GM12873 (cell line): ENCODE data around the gene C9orf72.
A peak's percentile ranks its signal among the peaks of the same experiment; 100 is the strongest.

Source experiments
- TF ChIP-seq, protein P1 (sequence below): IDR thresholded peaks from 2 replicates; pipeline ENCODE4 v1.5.1; 2012; ENCODE audit warnings: low read depth, mild to moderate bottlenecking, moderate library complexity, low read length, control low read depth; ENCODE audit not compliant: insufficient read depth; ENCODE audit errors: missing control alignments

The C9orf72 gene

DNA sequence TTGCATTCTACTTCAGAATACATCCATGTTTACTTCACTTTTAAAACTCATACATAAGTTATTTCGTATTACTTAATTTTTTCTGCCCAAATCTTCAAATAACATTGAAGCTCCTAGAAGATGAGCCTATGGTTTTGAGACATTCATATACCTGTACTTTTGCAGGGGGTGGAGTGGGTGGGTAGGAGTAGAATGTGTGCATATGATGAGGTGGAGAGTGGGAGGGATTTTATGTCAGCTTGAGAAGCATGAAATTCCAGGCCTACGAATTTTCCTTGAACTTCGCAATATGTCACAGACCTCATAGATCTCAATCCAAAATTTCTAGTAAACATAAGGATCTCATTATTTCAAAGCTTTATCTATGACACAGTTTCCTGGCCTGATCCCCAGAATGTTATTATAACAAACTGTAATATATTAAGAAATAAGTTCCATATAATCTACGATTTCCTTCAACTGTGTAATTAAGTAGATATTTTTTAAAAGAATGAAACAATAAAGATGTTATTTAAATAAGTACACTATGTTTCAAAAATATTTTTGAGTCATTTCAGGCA, 24.0 kb downstream of the C9orf72 start:
- TF ChIP-seq, protein P1, sequence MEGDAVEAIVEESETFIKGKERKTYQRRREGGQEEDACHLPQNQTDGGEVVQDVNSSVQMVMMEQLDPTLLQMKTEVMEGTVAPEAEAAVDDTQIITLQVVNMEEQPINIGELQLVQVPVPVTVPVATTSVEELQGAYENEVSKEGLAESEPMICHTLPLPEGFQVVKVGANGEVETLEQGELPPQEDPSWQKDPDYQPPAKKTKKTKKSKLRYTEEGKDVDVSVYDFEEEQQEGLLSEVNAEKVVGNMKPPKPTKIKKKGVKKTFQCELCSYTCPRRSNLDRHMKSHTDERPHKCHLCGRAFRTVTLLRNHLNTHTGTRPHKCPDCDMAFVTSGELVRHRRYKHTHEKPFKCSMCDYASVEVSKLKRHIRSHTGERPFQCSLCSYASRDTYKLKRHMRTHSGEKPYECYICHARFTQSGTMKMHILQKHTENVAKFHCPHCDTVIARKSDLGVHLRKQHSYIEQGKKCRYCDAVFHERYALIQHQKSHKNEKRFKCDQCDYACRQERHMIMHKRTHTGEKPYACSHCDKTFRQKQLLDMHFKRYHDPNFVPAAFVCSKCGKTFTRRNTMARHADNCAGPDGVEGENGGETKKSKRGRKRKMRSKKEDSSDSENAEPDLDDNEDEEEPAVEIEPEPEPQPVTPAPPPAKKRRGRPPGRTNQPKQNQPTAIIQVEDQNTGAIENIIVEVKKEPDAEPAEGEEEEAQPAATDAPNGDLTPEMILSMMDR: no peak

- TF ChIP-seq, protein P1: peak; percentile 30
Observed at GRCh38 chr9:27548055-27548741, 25.1 kb downstream of the C9orf72 start.

GRCh38 chr9:27545471-27545870, 27.8 kb downstream of the C9orf72 start:
- TF ChIP-seq, protein P1: no peak

DNA sequence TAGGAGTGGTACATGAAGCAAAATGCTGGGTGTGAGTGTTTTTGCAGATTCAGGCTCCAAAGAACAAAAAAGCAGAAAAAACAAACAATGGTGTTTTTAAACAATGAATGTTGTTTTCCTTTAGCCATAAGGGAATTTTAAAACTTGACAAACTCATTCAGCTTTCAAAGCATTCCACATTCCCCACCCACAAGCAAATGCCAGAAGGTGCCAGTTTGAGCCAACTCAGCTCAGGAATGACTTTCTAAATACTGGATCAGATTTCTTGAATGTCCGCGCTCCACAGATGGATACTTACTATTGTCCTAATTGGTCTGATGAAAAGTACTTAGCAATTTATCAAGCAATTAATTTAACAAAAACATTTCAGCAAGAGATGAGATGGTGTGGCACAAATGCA, 30.8 kb downstream of the C9orf72 start:
- TF ChIP-seq, protein P1: no peak

- TF ChIP-seq, protein P1: no peak
Observed at GRCh38 chr9:27541740-27542139, 31.5 kb downstream of the C9orf72 start.

- TF ChIP-seq, protein P1: no peak
Observed at GRCh38 chr9:27540502-27540901, 32.8 kb downstream of the C9orf72 start.

GRCh38 chr9:27539479-27540441, 33.5 kb downstream of the C9orf72 start:
- TF ChIP-seq, protein P1: no peak
